NK-92 treated with Interleukin-12 subunit alpha and Interleukin-12 subunit beta, amount 100 ng/mL, for 24 hours (cell line): ENCODE measurements around the gene CYP3A5.
A peak's percentile ranks its signal among the peaks of the same experiment; 100 is the strongest.
"Not testable (repeated sequence)": the region's sequence is repeated elsewhere in the genome, so short reads cannot be mapped to it uniquely, and the experiment has no call there.

ENCODE experiments used
- DNase-seq: peaks from one replicate; lab custom pipeline; 2025; lab: John Stamatoyannopoulos, UW

CYP3A5 gene

GRCh38 chr7:99642027-99642426 lies 37.8 kb downstream of the CYP3A5 start:
- no peak for DNase-seq

GRCh38 chr7:99639267-99639666 lies 40.5 kb downstream of the CYP3A5 start:
- DNase-seq: no peak

- no peak for DNase-seq
Measured at GRCh38 chr7:99638731-99639130, 41.1 kb downstream of the CYP3A5 start.

GRCh38 chr7:99637414-99637813 lies 42.4 kb downstream of the CYP3A5 start:
- not testable (repeated sequence) for DNase-seq

GRCh38 chr7:99631295-99632109 lies 48.3 kb downstream of the CYP3A5 start:
- peak; percentile 65 for DNase-seq

- no peak for DNase-seq
Measured at GRCh38 chr7:99629643-99630042, 50.2 kb downstream of the CYP3A5 start.

GRCh38 chr7:99628471-99629465 lies 51.0 kb downstream of the CYP3A5 start:
- DNase-seq: no peak

GRCh38 chr7:99627513-99627912 lies 52.3 kb downstream of the CYP3A5 start:
- DNase-seq: no peak

GRCh38 chr7:99626661-99627060 lies 53.1 kb downstream of the CYP3A5 start:
- no peak for DNase-seq

- no peak for DNase-seq
Measured at GRCh38 chr7:99625961-99626360, 53.8 kb downstream of the CYP3A5 start.

- no peak for DNase-seq
Measured at GRCh38 chr7:99625321-99625720, 54.5 kb downstream of the CYP3A5 start.

GRCh38 chr7:99624484-99624883 lies 55.3 kb downstream of the CYP3A5 start:
- peak; percentile 60 for DNase-seq

- DNase-seq: no peak
Measured at GRCh38 chr7:99623702-99624447, 55.9 kb downstream of the CYP3A5 start.

- DNase-seq: no peak
Measured at GRCh38 chr7:99623091-99623693, 56.6 kb downstream of the CYP3A5 start.

GRCh38 chr7:99622596-99622995 lies 57.2 kb downstream of the CYP3A5 start:
- DNase-seq: no peak

GRCh38 chr7:99621271-99621670 lies 58.5 kb downstream of the CYP3A5 start:
- no peak for DNase-seq

- no peak for DNase-seq
Measured at GRCh38 chr7:99619571-99620130, 60.1 kb downstream of the CYP3A5 start.

- no peak for DNase-seq
Measured at GRCh38 chr7:99618726-99619125, 61.1 kb downstream of the CYP3A5 start.

GRCh38 chr7:99617192-99617781 lies 62.5 kb downstream of the CYP3A5 start:
- no peak for DNase-seq

- peak; percentile 88 for DNase-seq
Measured at GRCh38 chr7:99616359-99617191, 63.2 kb downstream of the CYP3A5 start, which contains the start of gene ZSCAN25. ZSCAN25 (plus strand) TSS chr7:99616946; CDS start chr7:99619607, 2,661 bp downstream.
